HepG2 (cell line): ENCODE data around the gene NOTUM. TPM values are rescaled to one million over a fixed set of nuclear protein-coding genes. Genes with fewer than 3 reads are reported as not detected.

Experiments used
- FOSL2 ChIP-seq: sonication (generic); formaldehyde crosslinking; IDR thresholded peaks from 2 replicates; pipeline ENCODE4 v1.4.0; 2020; ENCODE audit warnings: missing genetic modification reagents
- HMGA1 ChIP-seq: sonication (generic); formaldehyde crosslinking; conservative IDR thresholded peaks from 2 replicates; pipeline ENCODE4 v1.4.0; 2020; ENCODE audit warnings: missing genetic modification reagents
- HMGXB4 ChIP-seq, 2 experiments: sonication (generic) in 1 of 2; formaldehyde crosslinking in 1 of 2; IDR thresholded peaks; 2 replicates each; pipeline versions ENCODE4 v1.4.0 to v1.6.1; 2018 to 2020; ENCODE audit warnings: missing genetic modification reagents in 2 of 2, borderline replicate concordance in 1 of 2, low read depth in 1 of 2, mild to moderate bottlenecking in 1 of 2, missing biosample characterization in 1 of 2
- KAT2B ChIP-seq: fragments of 150-350 bp; IDR thresholded peaks from 2 replicates; pipeline ENCODE4 v1.6.1; 2014; ENCODE audit warnings: low read depth, low read length, borderline replicate concordance
- MATR3 ChIP-seq: sonication (generic); formaldehyde crosslinking; IDR thresholded peaks from 2 replicates; pipeline ENCODE4 v1.4.0; 2020; ENCODE audit warnings: missing genetic modification reagents
- MEIS1 ChIP-seq: sonication (generic); formaldehyde crosslinking; IDR thresholded peaks from 2 replicates; pipeline ENCODE4 v1.9.0; 2021; ENCODE audit warnings: mild to moderate bottlenecking, missing genetic modification reagents, moderate library complexity, borderline replicate concordance
- NFIC ChIP-seq: IDR thresholded peaks from 2 replicates; pipeline ENCODE4 v1.6.1; 2012; ENCODE audit warnings: mild to moderate bottlenecking, low read length, inconsistent platforms
- PTBP1 ChIP-seq: fragments of 200-400 bp; formaldehyde crosslinking; IDR thresholded peaks from 2 replicates; pipeline ENCODE4 v1.6.1; 2018; ENCODE audit warnings: low read length, low read depth; ENCODE audit not compliant: poor library complexity, severe bottlenecking
- RBFOX2 ChIP-seq: fragments of 200-400 bp; formaldehyde crosslinking; IDR thresholded peaks from 2 replicates; pipeline ENCODE4 v1.6.1; 2017; ENCODE audit warnings: low read depth, mild to moderate bottlenecking, low read length
- RCOR2 ChIP-seq: IDR thresholded peaks from 2 replicates; pipeline ENCODE4 v1.6.1; 2016; ENCODE audit warnings: missing biosample characterization, missing genetic modification reagents
- SRSF4 ChIP-seq: fragments of 200-400 bp; formaldehyde crosslinking; IDR thresholded peaks from one replicate; pipeline ENCODE4 v1.6.1; 2018; ENCODE audit warnings: mild to moderate bottlenecking, low read depth, low read length, moderate library complexity; ENCODE audit not compliant: poor library complexity, severe bottlenecking
- SRSF9 ChIP-seq: fragments of 200-400 bp; formaldehyde crosslinking; IDR thresholded peaks from 2 replicates; pipeline ENCODE4 v1.6.1; 2018; ENCODE audit warnings: borderline replicate concordance, mild to moderate bottlenecking, low read depth, low read length; ENCODE audit not compliant: insufficient read depth, poor library complexity, severe bottlenecking
- STAT5B ChIP-seq: sonication (generic); formaldehyde crosslinking; IDR thresholded peaks from 2 replicates; pipeline ENCODE4 v1.4.0; 2020; ENCODE audit warnings: missing genetic modification reagents
- TBP ChIP-seq: sonication (generic); formaldehyde crosslinking; IDR thresholded peaks from 2 replicates; pipeline ENCODE4 v1.5.0; 2020; ENCODE audit warnings: missing genetic modification reagents
- TCF12 ChIP-seq, 2 experiments: fragments of 450-650 bp in 1 of 2; sonication (generic) in 1 of 2; formaldehyde crosslinking in 1 of 2; IDR thresholded peaks; 2 replicates each; pipeline versions ENCODE4 v1.6.1 to v1.8.0; 2017 to 2022; ENCODE audit warnings: antibody characterized with exemption in 1 of 2, mild to moderate bottlenecking in 1 of 2, missing genetic modification reagents in 1 of 2, moderate library complexity in 1 of 2
- ZC3H4 ChIP-seq: sonication (generic); formaldehyde crosslinking; IDR thresholded peaks from 2 replicates; pipeline ENCODE4 v1.4.0; 2020; ENCODE audit warnings: missing genetic modification reagents, borderline replicate concordance
- ZNF124 ChIP-seq: sonication (generic); formaldehyde crosslinking; IDR thresholded peaks from 2 replicates; pipeline ENCODE4 v1.4.0; 2020; ENCODE audit warnings: missing genetic modification reagents
- ZNF224 ChIP-seq: sonication (generic); formaldehyde crosslinking; IDR thresholded peaks from 2 replicates; pipeline ENCODE4 v1.5.0; 2020; ENCODE audit warnings: mild to moderate bottlenecking, missing genetic modification reagents
- ZNF296 ChIP-seq: sonication (generic); formaldehyde crosslinking; conservative IDR thresholded peaks from 2 replicates; pipeline ENCODE4 v1.5.0; 2020; ENCODE audit warnings: mild to moderate bottlenecking, missing genetic modification reagents
- ZNF331 ChIP-seq: sonication (generic); formaldehyde crosslinking; IDR thresholded peaks from 2 replicates; pipeline ENCODE4 v1.4.0; 2020; ENCODE audit warnings: missing genetic modification reagents
- ZNF589 ChIP-seq: sonication (generic); formaldehyde crosslinking; conservative IDR thresholded peaks from 2 replicates; pipeline ENCODE4 v1.8.0; 2022; ENCODE audit warnings: mild to moderate bottlenecking, moderate library complexity, missing genetic modification reagents
- ZNF777 ChIP-seq: sonication (generic); formaldehyde crosslinking; IDR thresholded peaks from 2 replicates; pipeline ENCODE4 v1.4.0; 2020; ENCODE audit warnings: missing genetic modification reagents
- ZSCAN22 ChIP-seq: sonication (generic); formaldehyde crosslinking; IDR thresholded peaks from 2 replicates; pipeline ENCODE4 v1.4.0; 2020; ENCODE audit warnings: mild to moderate bottlenecking, missing genetic modification reagents
- polyA plus RNA-seq, 8 experiments: library from polyadenylated mRNA; depleted of rRNA in 3 of 8; stranded (reverse) in 7 of 8; unstranded in 1 of 8; fragments of >200 nt; fragmentation: Illumina TruSeq in 4 of 8; extraction: Trizol in 4 of 8; gene quantifications; 2 replicates each; pipeline versions ENCODE4 v1.2.1 to v1.2.3, GENCODE V29; 2011 to 2016; ENCODE audit warnings: low read depth in 4 of 8, missing spikeins in 1 of 8, mixed read lengths in 1 of 8; ENCODE audit not compliant: insufficient read depth in 1 of 8
- total RNA-seq, 5 experiments: library from RNA; depleted of rRNA; stranded (reverse); fragments of >200 nt; fragmentation: Illumina TruSeq; extraction: Trizol; gene quantifications; 2 replicates each; pipeline ENCODE4 v1.2.3, GENCODE V29; 2016; ENCODE audit warnings: low read depth in 1 of 5
- TF ChIP-seq, protein P1 (sequence below): sonication (generic); formaldehyde crosslinking; conservative IDR thresholded peaks from 2 replicates; pipeline ENCODE4 v1.4.0; 2020; ENCODE audit warnings: missing genetic modification reagents
- TF ChIP-seq, protein P2 (sequence below): sonication (generic); formaldehyde crosslinking; IDR thresholded peaks from 2 replicates; pipeline ENCODE4 v1.8.0; 2022; ENCODE audit warnings: low read depth, missing genetic modification reagents

NOTUM gene
- total and polyA plus RNA-seq, 2 of the 13 experiments (the other 11 are each of a cell fraction or from before 2014, with no cell fraction given): 150 to 160 TPM

DNA sequence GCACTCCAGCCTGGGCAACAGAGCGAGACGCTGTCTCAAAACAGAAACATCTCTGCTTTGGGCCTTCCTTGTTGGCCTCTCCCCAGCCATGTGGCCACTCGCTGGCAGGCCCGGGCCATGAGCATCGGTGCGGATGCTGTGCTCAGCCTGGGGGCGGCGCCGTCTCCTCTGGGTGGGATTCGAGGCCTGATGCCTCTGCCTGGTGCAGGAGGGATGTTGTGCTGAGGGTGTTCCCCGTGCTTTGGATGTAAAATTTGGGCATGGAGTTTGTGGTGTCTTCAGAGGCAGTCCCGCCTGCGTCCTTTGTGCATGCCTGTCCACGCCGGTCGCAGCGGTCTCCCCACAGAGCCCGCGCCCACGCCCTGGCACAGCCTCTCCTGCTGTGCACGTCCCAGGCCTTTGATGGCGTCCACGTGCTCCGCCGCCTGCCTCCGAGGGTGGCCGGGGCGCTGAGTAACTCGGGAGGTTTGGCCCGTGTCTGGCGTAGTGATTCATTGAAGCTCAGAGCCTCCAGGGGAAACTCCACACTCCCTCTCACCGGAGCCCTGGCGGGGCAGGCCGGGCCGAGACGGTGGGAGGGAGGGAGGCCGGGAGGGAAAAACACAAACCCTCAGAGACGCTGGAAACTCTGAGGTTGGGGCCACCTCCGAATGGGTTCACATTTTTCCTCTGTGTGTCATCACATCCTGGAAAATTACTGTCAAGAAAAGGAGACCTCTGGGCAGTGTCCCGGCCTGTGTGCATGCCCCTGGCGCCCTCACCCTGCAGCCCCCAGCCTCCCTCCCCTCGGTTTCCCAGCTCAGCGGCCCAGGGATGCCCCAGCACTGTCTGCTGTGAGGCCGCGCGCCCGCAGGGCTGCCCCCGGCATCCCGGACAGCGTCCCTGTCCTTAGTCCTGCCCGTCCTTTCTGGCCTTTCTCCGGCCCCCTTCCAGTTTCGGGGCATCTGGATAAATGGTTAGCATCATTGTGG is 42.7 kb upstream of the NOTUM start (continued):
- TF ChIP-seq, protein P1, sequence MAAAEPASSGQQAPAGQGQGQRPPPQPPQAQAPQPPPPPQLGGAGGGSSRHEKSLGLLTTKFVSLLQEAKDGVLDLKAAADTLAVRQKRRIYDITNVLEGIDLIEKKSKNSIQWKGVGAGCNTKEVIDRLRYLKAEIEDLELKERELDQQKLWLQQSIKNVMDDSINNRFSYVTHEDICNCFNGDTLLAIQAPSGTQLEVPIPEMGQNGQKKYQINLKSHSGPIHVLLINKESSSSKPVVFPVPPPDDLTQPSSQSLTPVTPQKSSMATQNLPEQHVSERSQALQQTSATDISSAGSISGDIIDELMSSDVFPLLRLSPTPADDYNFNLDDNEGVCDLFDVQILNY: no peak
- 0 out of 2 replicates have a peak, but pooled peaks have one; percentile 68 for TF ChIP-seq MEIS1 (CRISPR knock-in tag)
- peak; percentile 65 for TF ChIP-seq ZNF331
- peak; percentile 96 for TF ChIP-seq FOSL2 (CRISPR knock-in tag)
- no peak; the same call in 1 of the 2 replicates for TF ChIP-seq ZNF124 (CRISPR knock-in tag)
- TF ChIP-seq KAT2B: no peak
- TF ChIP-seq, protein P2, sequence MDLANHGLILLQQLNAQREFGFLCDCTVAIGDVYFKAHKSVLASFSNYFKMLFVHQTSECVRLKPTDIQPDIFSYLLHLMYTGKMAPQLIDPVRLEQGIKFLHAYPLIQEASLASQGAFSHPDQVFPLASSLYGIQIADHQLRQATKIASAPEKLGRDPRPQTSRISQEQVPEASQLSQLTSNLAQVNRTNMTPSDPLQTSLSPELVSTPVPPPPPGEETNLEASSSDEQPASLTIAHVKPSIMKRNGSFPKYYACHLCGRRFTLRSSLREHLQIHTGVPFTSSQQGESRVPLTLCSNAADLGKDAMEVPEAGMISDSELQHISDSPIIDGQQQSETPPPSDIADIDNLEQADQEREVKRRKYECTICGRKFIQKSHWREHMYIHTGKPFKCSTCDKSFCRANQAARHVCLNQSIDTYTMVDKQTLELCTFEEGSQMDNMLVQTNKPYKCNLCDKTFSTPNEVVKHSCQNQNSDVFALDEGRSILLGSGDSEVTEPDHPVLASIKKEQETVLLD (CRISPR knock-in tag): 0 out of 2 replicates have a peak, but pooled peaks have one; percentile 19
- TF ChIP-seq ZSCAN22: no peak
- TF ChIP-seq HMGXB4 (CRISPR knock-in tag; IDR thresholded peaks at IDR 0.05; ENCODE audit: borderline replicate concordance in 1 of 2, low read depth in 1 of 2): peak; percentile 32 to 59; a peak in 3 of 4 replicates
- 0 out of 2 replicates have a peak, but pooled peaks have one; percentile 19 for TF ChIP-seq STAT5B
- TF ChIP-seq ZNF224: no peak
- TF ChIP-seq RBFOX2: peak; percentile 97
- TF ChIP-seq NFIC: no peak
- no peak for TF ChIP-seq TBP
- TF ChIP-seq PTBP1: peak; percentile 76
- no peak for TF ChIP-seq ZNF296 (CRISPR knock-in tag)
- TF ChIP-seq SRSF9: no peak
- peak; percentile 64; the same call in 1 of the 2 replicates for TF ChIP-seq ZC3H4 (CRISPR knock-in tag)
- peak; percentile 57; the same call in 1 of the 2 replicates for TF ChIP-seq ZNF589 (CRISPR knock-in tag)
- TF ChIP-seq MATR3 (CRISPR knock-in tag): no peak
- peak; percentile 24; the same call in 1 of the 2 replicates for TF ChIP-seq ZNF777 (CRISPR knock-in tag)
- no peak for TF ChIP-seq SRSF4
- no peak for TF ChIP-seq HMGA1 (CRISPR knock-in tag)
- no peak for TF ChIP-seq TCF12 (IDR thresholded peaks at IDR 0.05)
- no peak for TF ChIP-seq TCF12 (CRISPR knock-in tag; IDR thresholded peaks at IDR 0.05)
- TF ChIP-seq RCOR2 (CRISPR knock-in tag): no peak
